Right lobe of liver (tissue), 4 donors: Measurements from ENCODE around the gene ADAMTS19.

Experiments used
- CTCF ChIP-seq, 4 donors: fragments of 200-600 bp in 3 of 4; fragments of 450-650 bp in 1 of 4; IDR thresholded peaks; one replicate each; pipeline versions ENCODE4 v1.5.1 to v1.8.0; 2016 to 2022; ENCODE audit warnings: antibody characterized with exemption in 4 of 4, mild to moderate bottlenecking in 2 of 4
- POLR2A ChIP-seq: fragments of 450-650 bp; IDR thresholded peaks from one replicate; pipeline ENCODE4 v1.6.1; 2017; ENCODE audit warnings: antibody characterized with exemption, mild to moderate bottlenecking
- donor health status: DM: no; HTN: no; CAD: no.
- donor health status: DM: no; HTN: no; CAD: no.
- donor health status: DM: no; HTN: yes; CAD: no.

GRCh38 chr5:129743541-129744187 is 283.6 kb downstream of the ADAMTS19 start:
- TF ChIP-seq CTCF (IDR thresholded peaks at IDR 0.05), result no peak
- no peak for TF ChIP-seq POLR2A
